B cell (primary cell): Measurements from ENCODE around the gene VKORC1.

Experiments
- EZH2 ChIP-seq: IDR thresholded peaks from 2 replicates; pipeline ENCODE4 v1.6.1; 2012; ENCODE audit warnings: borderline replicate concordance, low read depth, mild to moderate bottlenecking, moderate library complexity, low read length; ENCODE audit not compliant: insufficient read depth, poor library complexity, severe bottlenecking
- TF ChIP-seq, protein P1 (sequence below): fragments of 200-600 bp; IDR thresholded peaks from one replicate; pipeline ENCODE4 v1.8.0; 2022; ENCODE audit warnings: antibody characterized with exemption, mild to moderate bottlenecking

DNA sequence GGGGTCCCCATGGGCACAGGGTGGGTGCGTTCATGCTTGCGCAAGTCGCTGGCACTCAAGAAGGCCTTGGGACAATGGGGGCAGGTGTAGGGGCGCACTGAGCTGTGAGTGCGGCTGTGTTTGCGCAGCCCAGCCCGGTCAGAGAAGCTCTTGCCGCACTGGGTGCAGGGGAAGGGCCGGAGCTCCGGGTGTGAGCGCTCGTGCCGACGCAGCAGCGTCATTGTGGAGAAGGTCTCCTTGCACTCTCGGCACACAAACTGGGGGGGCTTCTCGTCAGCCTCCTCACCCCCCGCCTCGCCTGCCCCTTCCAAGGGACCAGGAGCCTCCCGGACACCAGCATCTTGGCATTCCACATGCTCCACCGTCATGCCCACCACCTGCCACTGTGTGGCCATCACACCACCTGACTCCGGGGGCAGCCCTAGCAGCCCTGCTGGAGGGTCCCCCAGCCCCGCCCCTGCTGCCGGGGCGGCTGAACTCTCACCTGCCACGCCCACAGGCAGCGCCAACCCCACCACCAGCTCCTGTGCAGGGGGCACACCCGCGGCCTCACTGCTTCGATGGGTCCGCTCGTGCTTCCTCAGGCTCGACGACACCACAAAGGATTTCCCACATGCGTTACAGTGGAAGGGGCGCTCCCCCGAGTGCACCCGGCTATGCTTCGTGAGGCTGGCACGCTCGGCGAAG lies 33.3 kb downstream of the VKORC1 start:
- no peak for TF ChIP-seq EZH2
- TF ChIP-seq, protein P1, sequence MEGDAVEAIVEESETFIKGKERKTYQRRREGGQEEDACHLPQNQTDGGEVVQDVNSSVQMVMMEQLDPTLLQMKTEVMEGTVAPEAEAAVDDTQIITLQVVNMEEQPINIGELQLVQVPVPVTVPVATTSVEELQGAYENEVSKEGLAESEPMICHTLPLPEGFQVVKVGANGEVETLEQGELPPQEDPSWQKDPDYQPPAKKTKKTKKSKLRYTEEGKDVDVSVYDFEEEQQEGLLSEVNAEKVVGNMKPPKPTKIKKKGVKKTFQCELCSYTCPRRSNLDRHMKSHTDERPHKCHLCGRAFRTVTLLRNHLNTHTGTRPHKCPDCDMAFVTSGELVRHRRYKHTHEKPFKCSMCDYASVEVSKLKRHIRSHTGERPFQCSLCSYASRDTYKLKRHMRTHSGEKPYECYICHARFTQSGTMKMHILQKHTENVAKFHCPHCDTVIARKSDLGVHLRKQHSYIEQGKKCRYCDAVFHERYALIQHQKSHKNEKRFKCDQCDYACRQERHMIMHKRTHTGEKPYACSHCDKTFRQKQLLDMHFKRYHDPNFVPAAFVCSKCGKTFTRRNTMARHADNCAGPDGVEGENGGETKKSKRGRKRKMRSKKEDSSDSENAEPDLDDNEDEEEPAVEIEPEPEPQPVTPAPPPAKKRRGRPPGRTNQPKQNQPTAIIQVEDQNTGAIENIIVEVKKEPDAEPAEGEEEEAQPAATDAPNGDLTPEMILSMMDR: no peak
